SK-N-SH (cell line): ENCODE results near the gene UGT1A7. TPM values are rescaled to one million over a fixed set of nuclear protein-coding genes. Genes with fewer than 3 reads are reported as not detected.

Source experiments
- CTCF ChIA-PET: fragments of 300-600, 350-600 bp; formaldehyde crosslinking; extraction: SDS; loops from one replicate; lab custom pipeline; 2021; lab: Yijun Ruan, JAX
- POLR2A ChIA-PET: fragments of 350-600 bp; sonication (Branson Sonifier 250); formaldehyde crosslinking; extraction: SDS; loops from one replicate; lab custom pipeline; 2020; ENCODE audit warnings: antibody characterized with exemption, inconsistent platforms; lab: Yijun Ruan, JAX
- DNase-seq: peaks from one replicate; pipeline ENCODE4 v3.0.0; 2012
- H2AFZ ChIP-seq: fragments of 200-600 bp; sonication (generic); 2 replicates; pipeline ENCODE4 v1.8.1; 2016; ENCODE audit warnings: antibody characterized with exemption, mild to moderate bottlenecking, low read depth
- H3F3A ChIP-seq: fragments of 200-600 bp; sonication (generic); replicated peaks from 2 replicates; pipeline ENCODE3; 2016; ENCODE audit warnings: antibody characterized with exemption, mild to moderate bottlenecking; ENCODE audit not compliant: insufficient read depth
- H3K27ac ChIP-seq, 2 experiments: fragments of 200-500 bp in 1 of 2; fragments of 200-600 bp in 1 of 2; sonication (Bioruptor generic) in 1 of 2; sonication (generic), shearing (Covaris generic) in 1 of 2; 2 replicates each; pipeline versions ENCODE4 v1.5.1 to v1.6.1; 2014 to 2016; ENCODE audit warnings: low read depth in 2 of 2, inconsistent platforms in 1 of 2, low read length in 1 of 2, mild to moderate bottlenecking in 1 of 2, mixed read lengths in 1 of 2
- H3K27me3 ChIP-seq: fragments of 200-600 bp; sonication (generic), shearing (Covaris generic); 2 replicates; pipeline ENCODE4 v1.6.1; 2016; ENCODE audit warnings: mixed run types; ENCODE audit not compliant: insufficient read depth
- H3K36me3 ChIP-seq, 2 experiments: fragments of 200-500 bp in 1 of 2; fragments of 200-600 bp in 1 of 2; sonication (Bioruptor generic) in 1 of 2; sonication (generic) in 1 of 2; replicated peaks in 1 of 2; 2 replicates each; pipeline versions ENCODE3 to v1.5.1; 2014 to 2016; ENCODE audit warnings: low read length in 1 of 2, mild to moderate bottlenecking in 1 of 2; ENCODE audit not compliant: insufficient read depth in 2 of 2, control insufficient read depth in 1 of 2
- H3K4me1 ChIP-seq, 2 experiments: fragments of 200-500 bp in 1 of 2; fragments of 200-600 bp in 1 of 2; sonication (Bioruptor generic) in 1 of 2; sonication (generic), shearing (Covaris generic) in 1 of 2; 2 replicates each; pipeline versions ENCODE4 v1.5.1 to v1.6.1; 2014 to 2016; ENCODE audit warnings: low read depth in 1 of 2, low read length in 1 of 2, mixed run types in 1 of 2; ENCODE audit not compliant: insufficient read depth in 2 of 2, control insufficient read depth in 1 of 2
- H3K4me2 ChIP-seq: fragments of 200-600 bp; sonication (generic), shearing (Covaris generic); 2 replicates; pipeline ENCODE4 v1.6.1; 2017; ENCODE audit warnings: mixed run types
- H3K4me3 ChIP-seq, 2 experiments: fragments of 200-500 bp in 1 of 2; fragments of 200-600 bp in 1 of 2; sonication (Bioruptor generic) in 1 of 2; sonication (generic), shearing (Covaris generic) in 1 of 2; 2 replicates each; pipeline versions ENCODE4 v1.5.1 to v1.8.1; 2014 to 2016; ENCODE audit warnings: low read depth in 2 of 2, inconsistent platforms in 1 of 2, low read length in 1 of 2, mild to moderate bottlenecking in 1 of 2, mixed read lengths in 1 of 2, moderate library complexity in 1 of 2
- H3K79me2 ChIP-seq: fragments of 200-600 bp; sonication (generic); 2 replicates; pipeline ENCODE4 v1.8.1; 2017; ENCODE audit warnings: mild to moderate bottlenecking; ENCODE audit not compliant: insufficient read depth
- H3K9ac ChIP-seq: fragments of 200-600 bp; sonication (generic); 2 replicates; pipeline ENCODE4 v1.6.1; 2017; ENCODE audit warnings: mixed run types
- H3K9me2 ChIP-seq: fragments of 200-600 bp; sonication (generic); 2 replicates; pipeline ENCODE4 v1.6.1; 2017; ENCODE audit warnings: mixed run types
- H3K9me3 ChIP-seq: fragments of 200-600 bp; sonication (generic); 2 replicates; pipeline ENCODE4 v1.6.1; 2017; ENCODE audit warnings: mixed run types, mild to moderate bottlenecking, moderate library complexity
- H4K20me1 ChIP-seq: fragments of 200-600 bp; sonication (generic); 2 replicates; pipeline ENCODE4 v1.6.1; 2017; ENCODE audit warnings: mild to moderate bottlenecking, mixed run types; ENCODE audit not compliant: insufficient read depth
- CHD2 ChIP-seq: fragments of 150-350 bp; IDR thresholded peaks from 2 replicates; pipeline ENCODE4 v1.6.1; 2018; ENCODE audit warnings: low read length; ENCODE audit not compliant: partially characterized antibody
- ELF1 ChIP-seq: IDR thresholded peaks from 2 replicates; pipeline ENCODE4 v1.4.0; 2012
- EP300 ChIP-seq, 2 experiments: IDR thresholded peaks; 2 replicates each; pipeline versions ENCODE4 v1.4.0 to v1.6.1; 2012; ENCODE audit warnings: borderline replicate concordance in 1 of 2, low read depth in 1 of 2, low read length in 1 of 2
- FOSL2 ChIP-seq: IDR thresholded peaks from 2 replicates; pipeline ENCODE4 v1.4.0; 2012; ENCODE audit warnings: low read depth, mild to moderate bottlenecking, moderate library complexity, borderline replicate concordance
- FOXJ3 ChIP-seq: sonication (generic); formaldehyde crosslinking; IDR thresholded peaks from 2 replicates; pipeline ENCODE4 v1.5.1; 2020; ENCODE audit warnings: mild to moderate bottlenecking, missing genetic modification reagents
- GATA2 ChIP-seq: sonication (generic); formaldehyde crosslinking; IDR thresholded peaks from 2 replicates; pipeline ENCODE4 v1.5.0; 2020; ENCODE audit warnings: mild to moderate bottlenecking, missing genetic modification reagents
- JUND ChIP-seq: IDR thresholded peaks from 2 replicates; pipeline ENCODE4 v1.4.0; 2012
- MEF2A ChIP-seq: IDR thresholded peaks from 2 replicates; pipeline ENCODE4 v1.4.0; 2012; ENCODE audit warnings: low read depth, borderline replicate concordance
- NFIC ChIP-seq: IDR thresholded peaks from 2 replicates; pipeline ENCODE4 v1.4.0; 2012; ENCODE audit warnings: borderline replicate concordance
- NRF1 ChIP-seq: IDR thresholded peaks from 2 replicates; pipeline ENCODE4 v1.6.1; 2012; ENCODE audit warnings: low read depth, mild to moderate bottlenecking, low read length
- RAD21 ChIP-seq: IDR thresholded peaks from 2 replicates; pipeline ENCODE4 v1.6.1; 2012; ENCODE audit warnings: mild to moderate bottlenecking, low read length
- RCOR1 ChIP-seq: fragments of 150-350 bp; IDR thresholded peaks from 2 replicates; pipeline ENCODE4 v1.6.1; 2017; ENCODE audit warnings: antibody characterized with exemption, low read length
- SMC3 ChIP-seq: IDR thresholded peaks from 2 replicates; pipeline ENCODE4 v1.6.1; 2012; ENCODE audit warnings: low read depth, low read length, improper control_type of control experiment
- TAF1 ChIP-seq: IDR thresholded peaks from 2 replicates; pipeline ENCODE4 v1.6.1; 2012; ENCODE audit warnings: low read depth, mild to moderate bottlenecking, low read length, moderate library complexity, borderline replicate concordance
- WGBS: methylation state at CpG from one replicate; pipeline ENCODE4 v1.1.6; 2017; ENCODE audit warnings: low lambda C conversion rate; 5-methylcytosine and 5-hydroxymethylcytosine counted together
- polyA plus RNA-seq, 3 experiments: library from polyadenylated mRNA; depleted of rRNA; stranded (reverse); fragments of >200 nt; gene quantifications; 2 replicates each; pipeline ENCODE4 v1.2.3, GENCODE V29; 2012
- TF ChIP-seq, protein P1 (sequence below): fragments of 200-600 bp; sonication (generic); IDR thresholded peaks from 2 replicates; pipeline ENCODE4 v1.6.1; 2017; ENCODE audit warnings: antibody characterized with exemption, mild to moderate bottlenecking, moderate library complexity
- TF ChIP-seq, protein P2 (sequence below): IDR thresholded peaks from 2 replicates; pipeline ENCODE4 v1.6.1; 2012; ENCODE audit warnings: mild to moderate bottlenecking, low read depth, low read length, moderate library complexity

UGT1A7 gene
- polyA plus RNA-seq, 1 of the 3 experiments (the other 2 are of a cell fraction) = not detected

DNA sequence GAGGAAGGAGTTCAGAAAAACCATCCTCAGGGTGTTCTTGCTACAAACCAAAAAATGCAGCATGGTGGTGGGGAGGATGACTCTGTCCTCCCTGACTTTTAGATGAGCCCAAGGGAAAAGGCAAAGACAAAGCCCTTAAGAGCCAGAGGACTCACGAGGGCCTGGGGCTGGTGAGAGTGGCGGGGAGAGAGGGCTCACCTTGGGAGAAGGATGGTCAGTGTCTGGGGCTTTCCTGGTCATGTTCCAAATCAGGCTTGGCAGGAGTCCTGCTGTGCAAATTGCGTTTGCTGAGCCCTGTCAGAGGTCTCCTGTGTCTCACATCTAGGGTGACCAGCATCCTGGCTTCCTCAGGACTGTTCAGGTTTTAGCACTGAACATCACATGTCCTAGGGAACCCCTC, 83.1 kb downstream of the UGT1A7 start:
- no peaks in the 10 kb centered on the region for H3K9me3 ChIP-seq
- ChIA-PET POLR2A (no interaction called here), CTCF (no interaction called here)
- H3K9me2 ChIP-seq = no peaks in the 10 kb centered on the region
- no peaks in the 10 kb centered on the region for H3K27me3 ChIP-seq
- TF ChIP-seq ELF1 (no peak), CHD2 (no peak), MEF2A (no peak), FOSL2 (no peak), SMC3 (no peak), NRF1 (no peak), RAD21 (no peak), EP300 (IDR thresholded peaks at IDR 0.05; ENCODE audit: borderline replicate concordance in 1 of 2, low read depth in 1 of 2, low read length in 1 of 2) (no peak), JUND (no peak), GATA2 (CRISPR knock-in tag) (no peak), NFIC (no peak), TAF1 (no peak), RCOR1 (no peak), FOXJ3 (CRISPR knock-in tag) (no peak)
- TF ChIP-seq, protein P1, sequence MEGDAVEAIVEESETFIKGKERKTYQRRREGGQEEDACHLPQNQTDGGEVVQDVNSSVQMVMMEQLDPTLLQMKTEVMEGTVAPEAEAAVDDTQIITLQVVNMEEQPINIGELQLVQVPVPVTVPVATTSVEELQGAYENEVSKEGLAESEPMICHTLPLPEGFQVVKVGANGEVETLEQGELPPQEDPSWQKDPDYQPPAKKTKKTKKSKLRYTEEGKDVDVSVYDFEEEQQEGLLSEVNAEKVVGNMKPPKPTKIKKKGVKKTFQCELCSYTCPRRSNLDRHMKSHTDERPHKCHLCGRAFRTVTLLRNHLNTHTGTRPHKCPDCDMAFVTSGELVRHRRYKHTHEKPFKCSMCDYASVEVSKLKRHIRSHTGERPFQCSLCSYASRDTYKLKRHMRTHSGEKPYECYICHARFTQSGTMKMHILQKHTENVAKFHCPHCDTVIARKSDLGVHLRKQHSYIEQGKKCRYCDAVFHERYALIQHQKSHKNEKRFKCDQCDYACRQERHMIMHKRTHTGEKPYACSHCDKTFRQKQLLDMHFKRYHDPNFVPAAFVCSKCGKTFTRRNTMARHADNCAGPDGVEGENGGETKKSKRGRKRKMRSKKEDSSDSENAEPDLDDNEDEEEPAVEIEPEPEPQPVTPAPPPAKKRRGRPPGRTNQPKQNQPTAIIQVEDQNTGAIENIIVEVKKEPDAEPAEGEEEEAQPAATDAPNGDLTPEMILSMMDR = no peak
- TF ChIP-seq, protein P2, sequence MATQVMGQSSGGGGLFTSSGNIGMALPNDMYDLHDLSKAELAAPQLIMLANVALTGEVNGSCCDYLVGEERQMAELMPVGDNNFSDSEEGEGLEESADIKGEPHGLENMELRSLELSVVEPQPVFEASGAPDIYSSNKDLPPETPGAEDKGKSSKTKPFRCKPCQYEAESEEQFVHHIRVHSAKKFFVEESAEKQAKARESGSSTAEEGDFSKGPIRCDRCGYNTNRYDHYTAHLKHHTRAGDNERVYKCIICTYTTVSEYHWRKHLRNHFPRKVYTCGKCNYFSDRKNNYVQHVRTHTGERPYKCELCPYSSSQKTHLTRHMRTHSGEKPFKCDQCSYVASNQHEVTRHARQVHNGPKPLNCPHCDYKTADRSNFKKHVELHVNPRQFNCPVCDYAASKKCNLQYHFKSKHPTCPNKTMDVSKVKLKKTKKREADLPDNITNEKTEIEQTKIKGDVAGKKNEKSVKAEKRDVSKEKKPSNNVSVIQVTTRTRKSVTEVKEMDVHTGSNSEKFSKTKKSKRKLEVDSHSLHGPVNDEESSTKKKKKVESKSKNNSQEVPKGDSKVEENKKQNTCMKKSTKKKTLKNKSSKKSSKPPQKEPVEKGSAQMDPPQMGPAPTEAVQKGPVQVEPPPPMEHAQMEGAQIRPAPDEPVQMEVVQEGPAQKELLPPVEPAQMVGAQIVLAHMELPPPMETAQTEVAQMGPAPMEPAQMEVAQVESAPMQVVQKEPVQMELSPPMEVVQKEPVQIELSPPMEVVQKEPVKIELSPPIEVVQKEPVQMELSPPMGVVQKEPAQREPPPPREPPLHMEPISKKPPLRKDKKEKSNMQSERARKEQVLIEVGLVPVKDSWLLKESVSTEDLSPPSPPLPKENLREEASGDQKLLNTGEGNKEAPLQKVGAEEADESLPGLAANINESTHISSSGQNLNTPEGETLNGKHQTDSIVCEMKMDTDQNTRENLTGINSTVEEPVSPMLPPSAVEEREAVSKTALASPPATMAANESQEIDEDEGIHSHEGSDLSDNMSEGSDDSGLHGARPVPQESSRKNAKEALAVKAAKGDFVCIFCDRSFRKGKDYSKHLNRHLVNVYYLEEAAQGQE = no peak
- H3K9ac ChIP-seq = no peak overlapping the region
- H3K36me3 ChIP-seq = no peaks in the 10 kb centered on the region
- H3K27ac ChIP-seq = no peak overlapping the region
- no peaks in the 10 kb centered on the region for H4K20me1 ChIP-seq
- WGBS = 22% methylated on average over 2 of the region's 3 CpGs
- H3K4me3 ChIP-seq = no peak overlapping the region
- no peaks in the 10 kb centered on the region for H3K4me1 ChIP-seq
- no peak for DNase-seq
- H3K79me2 ChIP-seq = no peaks in the 10 kb centered on the region
- no peak overlapping the region for H2AFZ ChIP-seq
- no peak overlapping the region for H3K4me2 ChIP-seq
- no peaks in the 10 kb centered on the region for H3F3A ChIP-seq
